HEK293 (cell line): ENCODE measurements around the gene DYNC2I2.
A peak's percentile ranks its signal among the peaks of the same experiment; 100 is the strongest.

Source experiments
- GLIS1 ChIP-seq: fragments of 450-650 bp; formaldehyde crosslinking; IDR thresholded peaks from 2 replicates; pipeline ENCODE4 v1.5.1; 2016; ENCODE audit warnings: missing biosample characterization, missing genetic modification characterization
- HOXD13 ChIP-seq: sonication (generic); formaldehyde crosslinking; IDR thresholded peaks from 2 replicates; pipeline ENCODE4 v1.8.0; 2022; ENCODE audit warnings: missing genetic modification reagents, borderline replicate concordance
- KLF1 ChIP-seq: fragments of 450-650 bp; formaldehyde crosslinking; IDR thresholded peaks from 2 replicates; pipeline ENCODE4 v1.5.1; 2016; ENCODE audit warnings: missing biosample characterization, missing genetic modification characterization
- KLF10 ChIP-seq: fragments of 450-650 bp; IDR thresholded peaks from 2 replicates; pipeline ENCODE4 v1.5.1; 2018; ENCODE audit warnings: missing biosample characterization, mild to moderate bottlenecking, missing genetic modification characterization
- KLF8 ChIP-seq: fragments of 450-650 bp; formaldehyde crosslinking; IDR thresholded peaks from 2 replicates; pipeline ENCODE4 v1.5.1; 2016; ENCODE audit warnings: missing biosample characterization, missing genetic modification characterization
- MEIS1 ChIP-seq: sonication (generic); formaldehyde crosslinking; IDR thresholded peaks from 2 replicates; pipeline ENCODE4 v1.8.1; 2022; ENCODE audit warnings: missing genetic modification reagents, mild to moderate bottlenecking, borderline replicate concordance
- MYNN ChIP-seq: fragments of 450-650 bp; formaldehyde crosslinking; IDR thresholded peaks from 2 replicates; pipeline ENCODE4 v1.5.1; 2016; ENCODE audit warnings: missing biosample characterization, missing genetic modification characterization, borderline replicate concordance
- OSR2 ChIP-seq: fragments of 450-650 bp; formaldehyde crosslinking; IDR thresholded peaks from 2 replicates; pipeline ENCODE4 v1.5.1; 2016; ENCODE audit warnings: missing biosample characterization, missing genetic modification characterization
- SALL2 ChIP-seq: fragments of 450-650 bp; formaldehyde crosslinking; IDR thresholded peaks from 2 replicates; pipeline ENCODE4 v1.5.0; 2017; ENCODE audit warnings: missing biosample characterization, mild to moderate bottlenecking, missing genetic modification characterization, borderline replicate concordance
- ZBTB11 ChIP-seq: fragments of 450-650 bp; formaldehyde crosslinking; conservative IDR thresholded peaks from 2 replicates; pipeline ENCODE4 v1.5.1; 2016; ENCODE audit warnings: low read depth, missing biosample characterization, missing genetic modification characterization
- ZBTB20 ChIP-seq: fragments of 450-650 bp; formaldehyde crosslinking; IDR thresholded peaks from 2 replicates; pipeline ENCODE4 v1.5.1; 2016; ENCODE audit warnings: missing biosample characterization, missing genetic modification characterization
- ZBTB48 ChIP-seq: fragments of 450-650 bp; formaldehyde crosslinking; IDR thresholded peaks from 2 replicates; pipeline ENCODE4 v1.5.1; 2016; ENCODE audit warnings: missing biosample characterization, missing genetic modification characterization
- ZEB2 ChIP-seq: fragments of 450-650 bp; formaldehyde crosslinking; IDR thresholded peaks from 2 replicates; pipeline ENCODE4 v1.5.1; 2016; ENCODE audit warnings: missing biosample characterization, missing genetic modification characterization
- ZFP41 ChIP-seq: fragments of 450-650 bp; formaldehyde crosslinking; IDR thresholded peaks from 2 replicates; pipeline ENCODE4 v1.5.1; 2016; ENCODE audit warnings: missing biosample characterization, missing genetic modification characterization, borderline replicate concordance
- ZNF112 ChIP-seq: fragments of 450-650 bp; formaldehyde crosslinking; IDR thresholded peaks from 2 replicates; pipeline ENCODE4 v1.5.0; 2017; ENCODE audit warnings: missing biosample characterization, missing genetic modification characterization
- ZNF157 ChIP-seq: fragments of 450-650 bp; formaldehyde crosslinking; IDR thresholded peaks from 2 replicates; pipeline ENCODE4 v1.5.1; 2016; ENCODE audit warnings: missing biosample characterization, missing genetic modification characterization
- ZNF174 ChIP-seq: fragments of 450-650 bp; formaldehyde crosslinking; IDR thresholded peaks from 2 replicates; pipeline ENCODE4 v1.5.0; 2017; ENCODE audit warnings: missing biosample characterization, mild to moderate bottlenecking, missing genetic modification characterization
- ZNF214 ChIP-seq: fragments of 450-650 bp; formaldehyde crosslinking; IDR thresholded peaks from 2 replicates; pipeline ENCODE4 v1.5.1; 2017; ENCODE audit warnings: missing biosample characterization, mild to moderate bottlenecking, missing genetic modification characterization, borderline replicate concordance
- ZNF248 ChIP-seq: fragments of 450-650 bp; formaldehyde crosslinking; IDR thresholded peaks from 2 replicates; pipeline ENCODE4 v1.5.1; 2017; ENCODE audit warnings: missing biosample characterization, missing genetic modification characterization
- ZNF426 ChIP-seq: fragments of 450-650 bp; formaldehyde crosslinking; IDR thresholded peaks from 2 replicates; pipeline ENCODE4 v1.5.1; 2017; ENCODE audit warnings: missing biosample characterization, missing genetic modification characterization, mild to moderate bottlenecking, inconsistent platforms, moderate library complexity
- ZNF48 ChIP-seq: fragments of 450-650 bp; formaldehyde crosslinking; IDR thresholded peaks from 2 replicates; pipeline ENCODE4 v1.5.1; 2016; ENCODE audit warnings: missing biosample characterization, missing genetic modification characterization
- ZNF530 ChIP-seq: fragments of 450-650 bp; formaldehyde crosslinking; IDR thresholded peaks from 2 replicates; pipeline ENCODE4 v1.5.1; 2016; ENCODE audit warnings: low read depth, missing biosample characterization, missing genetic modification characterization
- ZNF558 ChIP-seq: fragments of 450-650 bp; formaldehyde crosslinking; IDR thresholded peaks from 2 replicates; pipeline ENCODE4 v1.5.1; 2016; ENCODE audit warnings: missing biosample characterization, missing genetic modification characterization
- ZNF560 ChIP-seq: fragments of 450-650 bp; formaldehyde crosslinking; IDR thresholded peaks from 2 replicates; pipeline ENCODE4 v1.5.1; 2017; ENCODE audit warnings: missing biosample characterization, missing genetic modification characterization, borderline replicate concordance
- ZNF561 ChIP-seq: fragments of 450-650 bp; IDR thresholded peaks from 2 replicates; pipeline ENCODE4 v1.5.1; 2018; ENCODE audit warnings: missing biosample characterization, missing genetic modification characterization, borderline replicate concordance
- ZNF571 ChIP-seq: fragments of 450-650 bp; formaldehyde crosslinking; IDR thresholded peaks from 2 replicates; pipeline ENCODE4 v1.5.0; 2017; ENCODE audit warnings: missing biosample characterization, missing genetic modification characterization
- ZNF580 ChIP-seq: fragments of 450-650 bp; formaldehyde crosslinking; IDR thresholded peaks from 2 replicates; pipeline ENCODE4 v1.5.1; 2016; ENCODE audit warnings: missing biosample characterization, missing genetic modification characterization
- ZNF626 ChIP-seq: fragments of 450-650 bp; sonication (Bioruptor Pico); formaldehyde crosslinking; IDR thresholded peaks from 2 replicates; pipeline ENCODE4 v1.5.1; 2018; ENCODE audit warnings: missing biosample characterization, missing genetic modification characterization, inconsistent platforms
- ZNF629 ChIP-seq: fragments of 450-650 bp; formaldehyde crosslinking; IDR thresholded peaks from 2 replicates; pipeline ENCODE4 v1.5.1; 2017; ENCODE audit warnings: missing biosample characterization, missing genetic modification characterization
- ZNF707 ChIP-seq: fragments of 450-650 bp; formaldehyde crosslinking; IDR thresholded peaks from 2 replicates; pipeline ENCODE4 v1.5.1; 2016; ENCODE audit warnings: missing biosample characterization, missing genetic modification characterization
- ZNF785 ChIP-seq: fragments of 450-650 bp; formaldehyde crosslinking; IDR thresholded peaks from 2 replicates; pipeline ENCODE4 v1.5.1; 2016; ENCODE audit warnings: missing biosample characterization, missing genetic modification characterization
- TF ChIP-seq, protein P1 (sequence below): fragments of 450-650 bp; formaldehyde crosslinking; IDR thresholded peaks from 2 replicates; pipeline ENCODE4 v1.5.1; 2016; ENCODE audit warnings: missing biosample characterization, missing genetic modification characterization
- TF ChIP-seq, protein P2 (sequence below): fragments of 450-650 bp; formaldehyde crosslinking; IDR thresholded peaks from 2 replicates; pipeline ENCODE4 v1.5.1; 2016; ENCODE audit warnings: missing biosample characterization, missing genetic modification characterization

DYNC2I2 gene

DNA sequence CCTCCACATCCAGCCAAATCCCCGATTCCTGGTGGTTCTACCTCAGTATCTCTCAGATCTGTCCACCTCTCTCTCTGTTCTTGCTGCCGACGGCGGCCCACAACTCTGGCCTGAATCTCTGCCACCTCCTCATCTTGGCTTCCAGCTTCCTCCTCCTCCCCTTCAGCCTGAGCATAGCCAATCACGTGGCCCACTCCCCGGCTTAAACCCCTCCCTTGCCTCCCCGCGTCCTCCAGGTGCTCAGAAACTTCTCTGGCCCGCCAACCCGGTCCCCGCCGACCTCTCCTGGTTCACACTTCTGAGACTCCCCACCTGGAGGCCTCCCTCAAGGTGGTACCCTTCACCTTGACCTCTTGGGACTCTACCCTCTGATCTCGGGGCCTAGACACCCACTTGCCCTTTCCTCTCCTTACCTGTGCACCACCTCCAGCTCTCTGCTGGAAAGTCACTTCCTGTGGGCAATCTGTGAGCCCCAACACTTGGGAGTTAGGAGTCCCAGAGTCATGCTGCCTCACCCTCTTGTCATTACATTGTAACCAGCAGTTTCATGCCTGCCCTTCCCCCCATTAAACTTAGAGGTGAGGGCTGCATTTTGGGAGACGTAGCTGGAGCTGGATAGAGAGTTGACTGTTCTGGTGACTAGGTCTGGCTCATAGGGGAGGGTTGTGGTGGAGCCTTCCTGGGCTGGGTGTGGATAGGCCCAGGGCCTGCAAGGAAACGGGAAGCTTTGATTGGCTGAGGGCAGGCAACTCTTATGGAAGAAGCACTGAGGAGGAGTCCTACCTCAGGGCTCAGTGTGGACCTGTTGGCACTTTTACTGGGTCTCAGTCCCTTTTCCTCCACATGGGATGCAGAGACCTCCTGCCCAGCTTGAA, 27.9 kb upstream of the DYNC2I2 start (continued):
- peak; percentile 27; the same call in 1 of the 2 replicates for TF ChIP-seq ZBTB11 (tag by site-specific recombination)
- no peak for TF ChIP-seq SALL2
- no peak for TF ChIP-seq ZFP41
- TF ChIP-seq ZNF157 (tag by site-specific recombination) = no peak
- TF ChIP-seq GLIS1 (tag by site-specific recombination) = peak; percentile 84
- no peak for TF ChIP-seq MEIS1 (CRISPR knock-in tag)
- TF ChIP-seq ZNF629 (tag by site-specific recombination) = 0 out of 2 replicates have a peak, but pooled peaks have one; percentile 29
- no peak for TF ChIP-seq ZNF707 (tag by site-specific recombination)
- TF ChIP-seq ZNF426 = no peak
- TF ChIP-seq ZNF248 (tag by site-specific recombination) = no peak
- peak; percentile 74 for TF ChIP-seq ZBTB20 (tag by site-specific recombination)
- TF ChIP-seq ZNF626 (tag by site-specific recombination) = no peak
- TF ChIP-seq ZNF112 (tag by site-specific recombination) = no peak
- peak; percentile 11; the same call in 1 of the 2 replicates for TF ChIP-seq KLF1 (tag by site-specific recombination)
- TF ChIP-seq ZNF174 (tag by site-specific recombination) = no peak
- no peak for TF ChIP-seq OSR2 (tag by site-specific recombination)
- no peak for TF ChIP-seq ZNF558 (tag by site-specific recombination)
- TF ChIP-seq ZNF560 = no peak
- peak; percentile 94 for TF ChIP-seq ZEB2 (tag by site-specific recombination)
- TF ChIP-seq ZNF785 (tag by site-specific recombination) = no peak
- TF ChIP-seq ZNF48 (tag by site-specific recombination) = no peak
- TF ChIP-seq HOXD13 (CRISPR knock-in tag) = no peak
- no peak for TF ChIP-seq ZBTB48
- TF ChIP-seq ZNF214 (tag by site-specific recombination) = no peak
- TF ChIP-seq KLF10 = no peak
- no peak for TF ChIP-seq ZNF580 (tag by site-specific recombination)
- no peak for TF ChIP-seq ZNF530 (tag by site-specific recombination)
- TF ChIP-seq MYNN (tag by site-specific recombination) = no peak
- no peak for TF ChIP-seq ZNF571 (tag by site-specific recombination)
- TF ChIP-seq KLF8 (tag by site-specific recombination) = peak; percentile 61; the same call in 1 of the 2 replicates
- TF ChIP-seq, protein P1, sequence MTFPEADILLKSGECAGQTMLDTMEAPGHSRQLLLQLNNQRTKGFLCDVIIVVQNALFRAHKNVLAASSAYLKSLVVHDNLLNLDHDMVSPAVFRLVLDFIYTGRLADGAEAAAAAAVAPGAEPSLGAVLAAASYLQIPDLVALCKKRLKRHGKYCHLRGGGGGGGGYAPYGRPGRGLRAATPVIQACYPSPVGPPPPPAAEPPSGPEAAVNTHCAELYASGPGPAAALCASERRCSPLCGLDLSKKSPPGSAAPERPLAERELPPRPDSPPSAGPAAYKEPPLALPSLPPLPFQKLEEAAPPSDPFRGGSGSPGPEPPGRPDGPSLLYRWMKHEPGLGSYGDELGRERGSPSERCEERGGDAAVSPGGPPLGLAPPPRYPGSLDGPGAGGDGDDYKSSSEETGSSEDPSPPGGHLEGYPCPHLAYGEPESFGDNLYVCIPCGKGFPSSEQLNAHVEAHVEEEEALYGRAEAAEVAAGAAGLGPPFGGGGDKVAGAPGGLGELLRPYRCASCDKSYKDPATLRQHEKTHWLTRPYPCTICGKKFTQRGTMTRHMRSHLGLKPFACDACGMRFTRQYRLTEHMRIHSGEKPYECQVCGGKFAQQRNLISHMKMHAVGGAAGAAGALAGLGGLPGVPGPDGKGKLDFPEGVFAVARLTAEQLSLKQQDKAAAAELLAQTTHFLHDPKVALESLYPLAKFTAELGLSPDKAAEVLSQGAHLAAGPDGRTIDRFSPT (tag by site-specific recombination) = peak; percentile 88
- TF ChIP-seq ZNF561 (tag by site-specific recombination) = no peak; the same call in 1 of the 2 replicates
- TF ChIP-seq, protein P2, sequence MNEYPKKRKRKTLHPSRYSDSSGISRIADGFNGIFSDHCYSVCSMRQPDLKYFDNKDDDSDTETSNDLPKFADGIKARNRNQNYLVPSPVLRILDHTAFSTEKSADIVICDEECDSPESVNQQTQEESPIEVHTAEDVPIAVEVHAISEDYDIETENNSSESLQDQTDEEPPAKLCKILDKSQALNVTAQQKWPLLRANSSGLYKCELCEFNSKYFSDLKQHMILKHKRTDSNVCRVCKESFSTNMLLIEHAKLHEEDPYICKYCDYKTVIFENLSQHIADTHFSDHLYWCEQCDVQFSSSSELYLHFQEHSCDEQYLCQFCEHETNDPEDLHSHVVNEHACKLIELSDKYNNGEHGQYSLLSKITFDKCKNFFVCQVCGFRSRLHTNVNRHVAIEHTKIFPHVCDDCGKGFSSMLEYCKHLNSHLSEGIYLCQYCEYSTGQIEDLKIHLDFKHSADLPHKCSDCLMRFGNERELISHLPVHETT = 0 out of 2 replicates have a peak, but pooled peaks have one; percentile 6
